Panc1 (cell line): ENCODE measurements around the gene MRC1. TPM values are rescaled to one million over a fixed set of nuclear protein-coding genes. Genes with fewer than 3 reads are reported as not detected.

ENCODE experiments used
- ATAC-seq: fragments of 200-7000 bp; cut with Tn5 transposase; 2 replicates; pipeline ENCODE4 v1.9.1; 2020; ENCODE audit warnings: mild to moderate bottlenecking, moderate library complexity
- BruUV-seq: library from RNA; stranded (reverse); fragments of 400-500 nt; replicated peaks from 2 replicates; lab custom pipeline; 2021; lab: Mats Ljungman, UMichigan
- CTCF ChIA-PET: fragments of 300-600 bp; sonication (Branson Sonifier 250); formaldehyde crosslinking; loops from one replicate; lab custom pipeline; 2022; ENCODE audit warnings: antibody characterized with exemption; lab: Charles Lee
- POLR2A ChIA-PET: fragments of 300-600 bp; sonication (Branson Sonifier 250); formaldehyde crosslinking; loops from one replicate; lab custom pipeline; 2022; ENCODE audit warnings: antibody characterized with exemption; lab: Charles Lee
- DNase-seq: peaks from one replicate; pipeline ENCODE4 v3.0.0-alpha.2; 2010; ENCODE audit warnings: low read depth, low spot score
- H3K27ac ChIP-seq: 2 replicates; pipeline ENCODE4 v1.5.1; 2011; ENCODE audit warnings: mild to moderate bottlenecking, low read length, inconsistent platforms
- H3K27me3 ChIP-seq: fragments of 200-500 bp; sonication (Bioruptor generic); 2 replicates; pipeline ENCODE4 v1.6.0; 2014; ENCODE audit warnings: low read length, inconsistent platforms; ENCODE audit not compliant: control insufficient read depth, insufficient read depth
- H3K36me3 ChIP-seq: fragments of 200-500 bp; sonication (Bioruptor generic); 2 replicates; pipeline ENCODE4 v1.5.1; 2014; ENCODE audit warnings: inconsistent platforms, mild to moderate bottlenecking, low read length, moderate library complexity; ENCODE audit not compliant: control insufficient read depth, insufficient read depth
- H3K4me1 ChIP-seq: 2 replicates; pipeline ENCODE4 v1.5.1; 2011; ENCODE audit warnings: inconsistent platforms, mild to moderate bottlenecking, low read length, moderate library complexity; ENCODE audit not compliant: control insufficient read depth, insufficient read depth
- H3K4me3 ChIP-seq, 2 experiments: 2 replicates each; pipeline ENCODE4 v1.5.1; 2011 to 2012; ENCODE audit warnings: low read depth in 2 of 2, low read length in 2 of 2, mild to moderate bottlenecking in 2 of 2, inconsistent platforms in 1 of 2, moderate library complexity in 1 of 2
- H3K9me3 ChIP-seq: fragments of 200-500 bp; sonication (Bioruptor generic); 2 replicates; pipeline ENCODE4 v1.5.1; 2014; ENCODE audit warnings: low read depth, mild to moderate bottlenecking, inconsistent platforms, low read length, moderate library complexity; ENCODE audit not compliant: control insufficient read depth, insufficient read depth
- CTCF ChIP-seq: fragments of 450-650 bp; IDR thresholded peaks from 2 replicates; pipeline ENCODE4 v1.5.1; 2017; ENCODE audit warnings: mild to moderate bottlenecking
- POLR2AphosphoS5 ChIP-seq: IDR thresholded peaks from 2 replicates; pipeline ENCODE4 v1.6.1; 2012; ENCODE audit warnings: mild to moderate bottlenecking, low read depth, low read length, moderate library complexity
- REST ChIP-seq, 2 experiments: IDR thresholded peaks; 2 replicates each; pipeline ENCODE4 v1.6.1; 2011 to 2012; ENCODE audit warnings: low read depth in 2 of 2, control low read depth in 1 of 2, low read length in 1 of 2, mild to moderate bottlenecking in 1 of 2, moderate library complexity in 1 of 2; ENCODE audit not compliant: insufficient read depth in 1 of 2
- SIN3A ChIP-seq: IDR thresholded peaks from 2 replicates; pipeline ENCODE4 v1.6.1; 2012; ENCODE audit warnings: low read depth, mild to moderate bottlenecking, low read length, moderate library complexity, borderline replicate concordance; ENCODE audit not compliant: insufficient read depth
- TCF7L2 ChIP-seq: IDR thresholded peaks from 2 replicates; pipeline ENCODE4 v1.6.1; 2011; ENCODE audit warnings: mild to moderate bottlenecking, low read depth, low read length, inconsistent platforms
- in situ Hi-C: cut with HindIII; loops from 2 replicates; pipeline ENCODE4 v1.10.0; 2016; ENCODE audit warnings: low sequenced_read_pairs, low pct_unique_long_range_greater_than_20kb
- intact Hi-C: fragments of 100-400 bp; cut with micrococcal nuclease; formaldehyde crosslinking; loops from one replicate; pipeline ENCODE4 v1.10.0; 2022; ENCODE audit not compliant: unreplicated experiment
- total RNA-seq: library from RNA; stranded (reverse); gene quantifications from one replicate; pipeline ENCODE4 v1.2.1, GENCODE V29; 2021; ENCODE audit not compliant: unreplicated experiment

Gene MRC1
- total RNA-seq, 1 experiment from 2014 or later, result 0.21 TPM

- intact Hi-C loops (no loop called here), in situ Hi-C loops (no loop called here)
- Histone ChIP-seq H3K9me3 (no peaks in the 10 kb centered on the region), H3K4me1 (no peaks in the 10 kb centered on the region), H3K27me3 (no peaks in the 10 kb centered on the region), H3K36me3 (no peaks in the 10 kb centered on the region), H3K27ac (no peak overlapping the region), H3K4me3 (no peak overlapping the region)
- ChIA-PET CTCF (no interaction called here), POLR2A (no interaction called here)
- ATAC-seq, result no peak
- TF ChIP-seq SIN3A (no peak), POLR2AphosphoS5 (no peak), REST (IDR thresholded peaks at IDR 0.05; ENCODE audit: insufficient read depth in 1 of 2, low read depth in 2 of 2, low read length in 1 of 2) (no peak), CTCF (no peak), TCF7L2 (no peak)
- no TSS peak for BruUV-seq
- no peak for DNase-seq
Observed at GRCh38 chr10:17850501-17850900, 41.4 kb downstream of the MRC1 start.

- BruUV-seq, result no TSS peak
- ATAC-seq, result no peak
- H3K4me3 ChIP-seq, result no peak overlapping the region
- TF ChIP-seq CTCF, result no peak
- TF ChIP-seq POLR2AphosphoS5, result no peak
- no peak for TF ChIP-seq SIN3A
- TF ChIP-seq REST (IDR thresholded peaks at IDR 0.05; ENCODE audit: insufficient read depth in 1 of 2, low read depth in 2 of 2, low read length in 1 of 2), result no peak
- TF ChIP-seq TCF7L2, result no peak
- ChIA-PET CTCF (no interaction called here), POLR2A (no interaction called here)
- in situ Hi-C loops, result no loop called here
- no peaks in the 10 kb centered on the region for H3K4me1 ChIP-seq
- H3K27me3 ChIP-seq, result no peaks in the 10 kb centered on the region
- H3K36me3 ChIP-seq, result no peaks in the 10 kb centered on the region
- no peaks in the 10 kb centered on the region for H3K9me3 ChIP-seq
- intact Hi-C loops, result no loop called here
- no peak for DNase-seq
- no peak overlapping the region for H3K27ac ChIP-seq
Observed at GRCh38 chr10:17851611-17852010, 42.5 kb downstream of the MRC1 start.
